IMR-90 (cell line): ENCODE data around the gene TMEM170B. TPM values are rescaled to one million over a fixed set of nuclear protein-coding genes. Genes with fewer than 3 reads are reported as not detected.

ENCODE experiments used
- ATAC-seq: fragments of 200-7000 bp; cut with Tn5 transposase; 2 replicates; pipeline ENCODE4 v1.9.1; 2020; ENCODE audit warnings: low read depth, mild to moderate bottlenecking, moderate library complexity
- BruUV-seq: library from RNA; stranded (reverse); fragments of 400-500 nt; replicated peaks from 2 replicates; lab custom pipeline; 2021; lab: Mats Ljungman, UMichigan
- CTCF ChIA-PET: fragments of 300-600 bp; formaldehyde crosslinking; extraction: SDS; loops from one replicate; lab custom pipeline; 2021; ENCODE audit warnings: antibody characterized with exemption; lab: Yijun Ruan, JAX
- POLR2A ChIA-PET: fragments of 300-600 bp; sonication (Branson Sonifier 250); formaldehyde crosslinking; loops from one replicate; lab custom pipeline; 2022; ENCODE audit warnings: antibody characterized with exemption; ENCODE audit not compliant: unreplicated experiment; lab: Charles Lee
- DNase-seq: peaks from one replicate; pipeline ENCODE4 v3.0.0; 2013
- H2AFZ ChIP-seq: replicated peaks from 2 replicates; pipeline ENCODE3; 2013; ENCODE audit warnings: low read length, mild to moderate bottlenecking; ENCODE audit not compliant: poor library complexity
- H2AK5ac ChIP-seq: 2 replicates; pipeline ENCODE4 v1.6.1; 2013; ENCODE audit warnings: low read depth, low read length, inconsistent platforms
- H2AK9ac ChIP-seq: replicated peaks from 2 replicates; pipeline ENCODE3; 2013; ENCODE audit warnings: mild to moderate bottlenecking, low read depth, low read length, moderate library complexity; ENCODE audit not compliant: poor library complexity
- H2BK120ac ChIP-seq: 2 replicates; pipeline ENCODE4 v1.6.1; 2013; ENCODE audit warnings: low read depth, low read length, inconsistent platforms
- H2BK15ac ChIP-seq: 3 replicates; pipeline ENCODE4 v1.6.1; 2013; ENCODE audit warnings: low read depth, low read length, inconsistent platforms
- H2BK20ac ChIP-seq: 2 replicates; pipeline ENCODE4 v1.6.1; 2013; ENCODE audit warnings: low read depth, mild to moderate bottlenecking, inconsistent platforms, low read length, moderate library complexity
- H2BK5ac ChIP-seq: 2 replicates; pipeline ENCODE4 v1.6.1; 2013; ENCODE audit warnings: mild to moderate bottlenecking, low read depth, low read length, inconsistent platforms; ENCODE audit not compliant: poor library complexity, severe bottlenecking
- H3K14ac ChIP-seq: replicated peaks from 2 replicates; pipeline ENCODE4 v1.6.1; 2013; ENCODE audit warnings: low read depth, low read length, inconsistent platforms
- H3K18ac ChIP-seq: 2 replicates; pipeline ENCODE4 v1.6.1; 2013; ENCODE audit warnings: low read depth, low read length, control low read depth
- H3K23ac ChIP-seq: 2 replicates; pipeline ENCODE4 v1.6.1; 2013; ENCODE audit warnings: low read depth, low read length, inconsistent platforms
- H3K27ac ChIP-seq: 2 replicates; pipeline ENCODE4 v1.5.1; 2013; ENCODE audit warnings: mild to moderate bottlenecking, control low read depth, low read length; ENCODE audit not compliant: insufficient read depth
- H3K27me3 ChIP-seq: 2 replicates; pipeline ENCODE4 v1.6.1; 2013; ENCODE audit warnings: low read length; ENCODE audit not compliant: control insufficient read depth, insufficient read depth
- H3K36me3 ChIP-seq: 2 replicates; pipeline ENCODE4 v1.6.1; 2013; ENCODE audit warnings: low read length, mixed read lengths; ENCODE audit not compliant: control insufficient read depth, insufficient read depth
- H3K4ac ChIP-seq: 2 replicates; pipeline ENCODE4 v1.6.1; 2013; ENCODE audit warnings: low read depth, low read length, inconsistent platforms
- H3K4me1 ChIP-seq: 2 replicates; pipeline ENCODE4 v1.6.1; 2013; ENCODE audit warnings: low read length, mixed read lengths; ENCODE audit not compliant: control insufficient read depth, insufficient read depth
- H3K4me2 ChIP-seq: 2 replicates; pipeline ENCODE4 v1.6.1; 2013; ENCODE audit warnings: low read depth, mild to moderate bottlenecking, control low read depth, low read length, moderate library complexity
- H3K4me3 ChIP-seq: 2 replicates; pipeline ENCODE4 v1.5.1; 2013; ENCODE audit warnings: low read depth, mild to moderate bottlenecking, control low read depth, low read length, moderate library complexity; ENCODE audit not compliant: insufficient read depth
- H3K56ac ChIP-seq: 2 replicates; pipeline ENCODE4 v1.6.1; 2013; ENCODE audit warnings: low read length, inconsistent platforms; ENCODE audit not compliant: insufficient read depth; ENCODE audit errors: extremely low read depth
- H3K79me1 ChIP-seq, 2 experiments: 2 replicates each; pipeline ENCODE4 v1.6.1; 2013; ENCODE audit warnings: low read length in 2 of 2, inconsistent platforms in 1 of 2, low read depth in 1 of 2
- H3K9ac ChIP-seq: 2 replicates; pipeline ENCODE4 v1.6.1; 2013; ENCODE audit warnings: low read depth, low read length, control low read depth
- H3K9me1 ChIP-seq: 2 replicates; pipeline ENCODE4 v1.6.1; 2013; ENCODE audit warnings: low read length, inconsistent platforms; ENCODE audit not compliant: insufficient read depth
- H3K9me3 ChIP-seq: 2 replicates; pipeline ENCODE4 v1.6.1; 2013; ENCODE audit warnings: low read length; ENCODE audit not compliant: control insufficient read depth, insufficient read depth
- H4K20me1 ChIP-seq: 2 replicates; pipeline ENCODE4 v1.6.1; 2013; ENCODE audit warnings: low read length, inconsistent platforms; ENCODE audit not compliant: insufficient read depth
- H4K5ac ChIP-seq: 2 replicates; pipeline ENCODE4 v1.6.1; 2013; ENCODE audit warnings: mild to moderate bottlenecking, low read depth, low read length, control low read depth
- H4K8ac ChIP-seq, 2 experiments: 2 replicates each; pipeline ENCODE4 v1.6.1; 2013; ENCODE audit warnings: low read depth in 2 of 2, low read length in 2 of 2, control low read depth in 1 of 2, inconsistent platforms in 1 of 2
- H4K91ac ChIP-seq: 2 replicates; pipeline ENCODE4 v1.6.1; 2013; ENCODE audit warnings: low read depth, low read length, inconsistent platforms; ENCODE audit not compliant: insufficient read depth
- BHLHE40 ChIP-seq: fragments of 150-350 bp; IDR thresholded peaks from 2 replicates; pipeline ENCODE4 v1.6.1; 2016; ENCODE audit warnings: mild to moderate bottlenecking, low read depth, low read length
- CEBPB ChIP-seq: IDR thresholded peaks from 2 replicates; pipeline ENCODE4 v1.6.1; 2012; ENCODE audit warnings: low read depth, low read length, improper control_type of control experiment
- MAZ ChIP-seq: IDR thresholded peaks from 2 replicates; pipeline ENCODE4 v1.6.1; 2012; ENCODE audit warnings: low read depth, mild to moderate bottlenecking, low read length, improper control_type of control experiment, moderate library complexity, borderline replicate concordance
- MXI1 ChIP-seq: IDR thresholded peaks from 2 replicates; pipeline ENCODE4 v1.6.1; 2012; ENCODE audit warnings: low read depth, mild to moderate bottlenecking, low read length, moderate library complexity, borderline replicate concordance
- NFE2L2 ChIP-seq: fragments of 150-350 bp; IDR thresholded peaks from 2 replicates; pipeline ENCODE4 v1.6.1; 2016; ENCODE audit warnings: low read depth, mild to moderate bottlenecking, low read length
- POLR2A ChIP-seq: IDR thresholded peaks from 2 replicates; pipeline ENCODE4 v1.6.1; 2012; ENCODE audit warnings: mild to moderate bottlenecking, low read depth, low read length
- RAD21 ChIP-seq: IDR thresholded peaks from 2 replicates; pipeline ENCODE4 v1.6.1; 2012; ENCODE audit warnings: low read length, improper control_type of control experiment
- RFX5 ChIP-seq: IDR thresholded peaks from 2 replicates; pipeline ENCODE4 v1.8.0; 2012; ENCODE audit warnings: low read depth, mild to moderate bottlenecking, low read length, moderate library complexity
- WGBS, 2 experiments: methylation state at CpG; one replicate each; pipeline versions ENCODE4 v1.1.5 to v1.1.7; 2013; ENCODE audit warnings: missing lambda C conversion rate in 2 of 2; ENCODE audit not compliant: insufficient read length in 1 of 2; ENCODE audit errors: extremely low coverage in 2 of 2; 5-methylcytosine and 5-hydroxymethylcytosine counted together
- dilution Hi-C: fragments of 300-500 bp; cut with HindIII; formaldehyde crosslinking; loops from one replicate; pipeline ENCODE4 v1.14.3; 2018; ENCODE audit warnings: low sequenced_read_pairs; ENCODE audit not compliant: unreplicated experiment
- in situ Hi-C: fragments of 300-500 bp; cut with MboI; formaldehyde crosslinking; loops from 3 replicates; pipeline ENCODE4 v1.14.3; 2019; ENCODE audit warnings: low sequenced_read_pairs, inconsistent platforms, mixed read lengths
- intact Hi-C: fragments of 100-400 bp; cut with micrococcal nuclease; formaldehyde crosslinking; loops from 2 replicates; pipeline ENCODE4 v1.10.0; 2022
- polyA plus RNA-seq, 3 experiments: library from polyadenylated mRNA; depleted of rRNA; stranded (reverse); fragments of >200 nt; gene quantifications; 2 replicates each; pipeline ENCODE4 v1.2.3, GENCODE V29; 2012; ENCODE audit warnings: low replicate concordance in 1 of 3
- total RNA-seq: library from RNA; depleted of rRNA; stranded (reverse); fragments of >200 nt; gene quantifications from 2 replicates; pipeline ENCODE4 v1.2.3, GENCODE V29; 2012
- TF ChIP-seq, protein P1 (sequence below): conservative IDR thresholded peaks from 2 replicates; pipeline ENCODE4 v1.5.1; 2012; ENCODE audit warnings: mild to moderate bottlenecking, low read depth, low read length, improper control_type of control experiment
- TF ChIP-seq, protein P2 (sequence below): fragments of 150-350 bp; IDR thresholded peaks from 2 replicates; pipeline ENCODE4 v1.6.1; 2016; ENCODE audit warnings: low read depth, mild to moderate bottlenecking, low read length, moderate library complexity, borderline replicate concordance

Gene TMEM170B
- total and polyA plus RNA-seq, 2 of the 4 experiments (the other 2 are of a cell fraction) = 0.10 to 0.18 TPM

DNA sequence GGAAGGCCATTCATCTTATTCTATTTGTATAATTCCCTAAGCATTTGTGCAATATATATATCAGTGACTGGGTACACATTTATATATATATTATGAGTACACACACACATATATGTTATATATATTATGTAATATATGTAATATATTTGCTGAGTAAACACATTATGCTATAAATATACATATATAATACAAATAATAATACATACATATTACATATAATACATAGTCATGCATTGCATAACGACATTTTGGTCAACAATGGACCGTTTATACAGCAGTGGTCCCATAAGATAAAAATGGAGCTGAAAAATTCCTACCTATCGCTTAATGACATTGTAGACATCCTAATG lies 11.4 kb upstream of the TMEM170B start:
- H3K18ac ChIP-seq = no peak overlapping the region

More for the DNA sequence above, 11.4 kb upstream of the TMEM170B start:
- ChIA-PET POLR2A (no interaction called here), CTCF (no interaction called here)
- no peak overlapping the region for H4K8ac ChIP-seq
- H2BK15ac ChIP-seq = no peak overlapping the region
- no peak overlapping the region for H2BK5ac ChIP-seq
- H3K4me1 ChIP-seq = no peaks in the 10 kb centered on the region
- H3K14ac ChIP-seq = no peak overlapping the region
- H3K36me3 ChIP-seq = no peaks in the 10 kb centered on the region
- no peak overlapping the region for H3K56ac ChIP-seq
- no peak overlapping the region for H4K91ac ChIP-seq
- H3K23ac ChIP-seq = no peak overlapping the region
- no peak overlapping the region for H3K4me3 ChIP-seq
- WGBS, 2 experiments = no CpG with 5 or more reads among the region's 3 CpGs
- H3K79me1 ChIP-seq = no peaks in the 10 kb centered on the region
- intact Hi-C loops (no loop called here), in situ Hi-C loops (no loop called here), dilution Hi-C loops (no loop called here)
- no peak overlapping the region for H2BK120ac ChIP-seq
- no peak overlapping the region for H3K4ac ChIP-seq
- H4K5ac ChIP-seq = no peak overlapping the region
- ATAC-seq (no peak), DNase-seq (no peak)
- peaks cover 7% of the 10 kb centered on the region for H3K27me3 ChIP-seq
- H4K20me1 ChIP-seq = no peaks in the 10 kb centered on the region
- no peak overlapping the region for H2AK9ac ChIP-seq
- H3K9me1 ChIP-seq = peaks cover 3% of the 10 kb centered on the region; the same call in 1 of the 2 replicates
- no peaks in the 10 kb centered on the region for H3K9me3 ChIP-seq
- no peak for TF ChIP-seq RFX5
- TF ChIP-seq, protein P1, sequence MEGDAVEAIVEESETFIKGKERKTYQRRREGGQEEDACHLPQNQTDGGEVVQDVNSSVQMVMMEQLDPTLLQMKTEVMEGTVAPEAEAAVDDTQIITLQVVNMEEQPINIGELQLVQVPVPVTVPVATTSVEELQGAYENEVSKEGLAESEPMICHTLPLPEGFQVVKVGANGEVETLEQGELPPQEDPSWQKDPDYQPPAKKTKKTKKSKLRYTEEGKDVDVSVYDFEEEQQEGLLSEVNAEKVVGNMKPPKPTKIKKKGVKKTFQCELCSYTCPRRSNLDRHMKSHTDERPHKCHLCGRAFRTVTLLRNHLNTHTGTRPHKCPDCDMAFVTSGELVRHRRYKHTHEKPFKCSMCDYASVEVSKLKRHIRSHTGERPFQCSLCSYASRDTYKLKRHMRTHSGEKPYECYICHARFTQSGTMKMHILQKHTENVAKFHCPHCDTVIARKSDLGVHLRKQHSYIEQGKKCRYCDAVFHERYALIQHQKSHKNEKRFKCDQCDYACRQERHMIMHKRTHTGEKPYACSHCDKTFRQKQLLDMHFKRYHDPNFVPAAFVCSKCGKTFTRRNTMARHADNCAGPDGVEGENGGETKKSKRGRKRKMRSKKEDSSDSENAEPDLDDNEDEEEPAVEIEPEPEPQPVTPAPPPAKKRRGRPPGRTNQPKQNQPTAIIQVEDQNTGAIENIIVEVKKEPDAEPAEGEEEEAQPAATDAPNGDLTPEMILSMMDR = no peak
- TF ChIP-seq BHLHE40 = no peak
- TF ChIP-seq CEBPB = no peak
- TF ChIP-seq NFE2L2 = no peak
- TF ChIP-seq POLR2A = no peak
- no peak for TF ChIP-seq RAD21
- no peak for TF ChIP-seq MAZ
- no peak for TF ChIP-seq MXI1
- TF ChIP-seq, protein P2, sequence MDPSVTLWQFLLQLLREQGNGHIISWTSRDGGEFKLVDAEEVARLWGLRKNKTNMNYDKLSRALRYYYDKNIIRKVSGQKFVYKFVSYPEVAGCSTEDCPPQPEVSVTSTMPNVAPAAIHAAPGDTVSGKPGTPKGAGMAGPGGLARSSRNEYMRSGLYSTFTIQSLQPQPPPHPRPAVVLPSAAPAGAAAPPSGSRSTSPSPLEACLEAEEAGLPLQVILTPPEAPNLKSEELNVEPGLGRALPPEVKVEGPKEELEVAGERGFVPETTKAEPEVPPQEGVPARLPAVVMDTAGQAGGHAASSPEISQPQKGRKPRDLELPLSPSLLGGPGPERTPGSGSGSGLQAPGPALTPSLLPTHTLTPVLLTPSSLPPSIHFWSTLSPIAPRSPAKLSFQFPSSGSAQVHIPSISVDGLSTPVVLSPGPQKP = no peak
- no peak overlapping the region for H3K4me2 ChIP-seq
- H2AFZ ChIP-seq = no peak overlapping the region
- no peak overlapping the region for H2BK20ac ChIP-seq
- no peak overlapping the region for H3K9ac ChIP-seq
- BruUV-seq = no TSS peak
- H2AK5ac ChIP-seq = no peak overlapping the region
- H3K27ac ChIP-seq = no peak overlapping the region
